GM21447 (cell line): ENCODE results near the gene TRHDE.

Experiments used
- ATAC-seq: cut with Tn5 transposase; IDR thresholded peaks from one replicate; pipeline ENCODE4 v1.9.1; 2021; ENCODE audit not compliant: unreplicated experiment

The TRHDE gene

GRCh38 chr12:72273851-72274351, 1.7 kb downstream of the TRHDE start:
- no peak for ATAC-seq

GRCh38 chr12:72274931-72275330, 2.8 kb downstream of the TRHDE start:
- no peak for ATAC-seq

- no peak for ATAC-seq
Observed at GRCh38 chr12:72275526-72275925, 3.4 kb downstream of the TRHDE start.

- ATAC-seq = no peak
Observed at GRCh38 chr12:72276181-72276805, 4.1 kb downstream of the TRHDE start.

- no peak for ATAC-seq
Observed at GRCh38 chr12:72277415-72277814, 5.2 kb downstream of the TRHDE start.

GRCh38 chr12:72278894-72279293, 6.7 kb downstream of the TRHDE start:
- ATAC-seq = no peak

GRCh38 chr12:72281126-72281525, 9.0 kb downstream of the TRHDE start:
- no peak for ATAC-seq

- no peak for ATAC-seq
Observed at GRCh38 chr12:72282721-72283120, 10.6 kb downstream of the TRHDE start.

GRCh38 chr12:72285861-72286260, 13.7 kb downstream of the TRHDE start:
- no peak for ATAC-seq

- no peak for ATAC-seq
Observed at GRCh38 chr12:72286526-72286925, 14.4 kb downstream of the TRHDE start.

GRCh38 chr12:72288436-72288835, 16.3 kb downstream of the TRHDE start:
- no peak for ATAC-seq

GRCh38 chr12:72288911-72289310, 16.7 kb downstream of the TRHDE start:
- ATAC-seq = no peak

- no peak for ATAC-seq
Observed at GRCh38 chr12:72289633-72290032, 17.5 kb downstream of the TRHDE start.

- ATAC-seq = no peak
Observed at GRCh38 chr12:72291175-72291574, 19.0 kb downstream of the TRHDE start.

GRCh38 chr12:72293701-72294100, 21.5 kb downstream of the TRHDE start:
- ATAC-seq = no peak

- ATAC-seq = no peak
Observed at GRCh38 chr12:72295101-72295500, 22.9 kb downstream of the TRHDE start.

- ATAC-seq = no peak
Observed at GRCh38 chr12:72295744-72296143, 23.6 kb downstream of the TRHDE start.

GRCh38 chr12:72296389-72296788, 24.2 kb downstream of the TRHDE start:
- no peak for ATAC-seq

GRCh38 chr12:72297666-72298065, 25.5 kb downstream of the TRHDE start:
- no peak for ATAC-seq

GRCh38 chr12:72300728-72301127, 28.6 kb downstream of the TRHDE start:
- ATAC-seq = no peak

- no peak for ATAC-seq
Observed at GRCh38 chr12:72304751-72305150, 32.6 kb downstream of the TRHDE start.

- ATAC-seq = no peak
Observed at GRCh38 chr12:72307229-72307628, 35.1 kb downstream of the TRHDE start.

GRCh38 chr12:72311946-72312345, 39.8 kb downstream of the TRHDE start:
- ATAC-seq = no peak
